A673 (cell line): ENCODE results near the gene NFKBIB.

Experiments
- CTCF ChIP-seq: fragments of 300-800, 200-600 bp; sonication (generic); conservative IDR thresholded peaks from 2 replicates; pipeline ENCODE4 v1.5.1; 2017; ENCODE audit warnings: low read depth, mild to moderate bottlenecking, antibody characterized with exemption, low read length, moderate library complexity, mixed read lengths
- EZH2 ChIP-seq: fragments of 200-600 bp; sonication (generic); IDR thresholded peaks from 2 replicates; pipeline ENCODE4 v1.6.1; 2017; ENCODE audit warnings: borderline replicate concordance, low read depth, mild to moderate bottlenecking, mixed read lengths, antibody characterized with exemption, low read length; ENCODE audit not compliant: poor library complexity, severe bottlenecking

DNA sequence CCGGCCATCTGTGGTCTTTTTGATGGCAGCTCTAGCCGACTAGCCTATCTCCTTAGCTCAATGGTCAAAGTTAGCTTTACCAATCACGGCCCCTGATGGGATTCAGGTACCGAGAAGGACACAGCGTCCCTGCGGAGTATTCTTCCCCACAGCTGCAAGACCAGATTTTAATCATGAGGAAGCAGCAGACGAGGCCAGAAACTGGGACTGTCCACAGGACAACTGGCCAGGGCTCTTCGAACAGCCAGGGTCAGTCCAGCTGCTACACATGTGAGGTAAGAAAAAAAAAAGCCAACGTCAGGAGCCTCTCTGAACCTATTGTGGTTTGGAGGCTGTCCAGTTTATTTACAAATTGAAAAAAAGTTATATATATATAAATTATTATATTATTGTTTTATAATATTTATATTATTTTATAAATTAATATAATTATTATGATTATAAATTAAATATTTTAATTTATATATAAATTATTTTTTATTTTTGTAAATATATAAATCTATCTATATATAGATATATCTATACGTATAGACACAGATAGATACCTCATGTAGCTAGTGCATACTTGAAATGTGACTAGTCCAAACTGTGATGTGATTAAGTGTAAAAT, 32.5 kb upstream of the NFKBIB start:
- TF ChIP-seq CTCF: no peak
- no peak for TF ChIP-seq EZH2
